GM19193 (cell line): Measurements from ENCODE around the gene CKAP2L.

Source experiments
- POLR2A ChIP-seq: IDR thresholded peaks from 4 replicates; pipeline ENCODE4 v1.6.1; 2011; ENCODE audit not compliant: insufficient read depth, insufficient read length; ENCODE audit errors: extremely low read depth

Gene CKAP2L

DNA sequence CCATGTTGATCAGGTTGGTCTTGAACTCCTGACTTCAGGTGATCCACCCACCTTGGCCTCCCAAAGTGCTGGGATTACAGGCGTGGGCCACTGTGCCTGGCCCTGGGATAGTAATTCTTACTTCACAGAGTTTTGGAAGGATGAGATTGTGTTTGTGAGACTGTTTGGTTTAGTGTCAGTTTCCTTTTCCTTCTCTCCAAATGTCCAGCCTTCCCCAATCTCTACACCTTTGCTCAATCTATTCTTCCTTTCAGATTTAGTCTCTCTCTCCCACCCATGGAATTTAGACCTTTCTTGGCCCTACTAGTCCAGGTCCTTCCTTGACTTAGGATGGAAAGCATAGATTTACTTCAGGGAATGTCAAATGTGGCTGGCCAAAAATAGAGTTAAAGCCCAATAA, 32.1 kb upstream of the CKAP2L start:
- TF ChIP-seq POLR2A, result no peak

GRCh38 chr2:112795774-112796173, 31.4 kb upstream of the CKAP2L start:
- TF ChIP-seq POLR2A, result no peak

DNA sequence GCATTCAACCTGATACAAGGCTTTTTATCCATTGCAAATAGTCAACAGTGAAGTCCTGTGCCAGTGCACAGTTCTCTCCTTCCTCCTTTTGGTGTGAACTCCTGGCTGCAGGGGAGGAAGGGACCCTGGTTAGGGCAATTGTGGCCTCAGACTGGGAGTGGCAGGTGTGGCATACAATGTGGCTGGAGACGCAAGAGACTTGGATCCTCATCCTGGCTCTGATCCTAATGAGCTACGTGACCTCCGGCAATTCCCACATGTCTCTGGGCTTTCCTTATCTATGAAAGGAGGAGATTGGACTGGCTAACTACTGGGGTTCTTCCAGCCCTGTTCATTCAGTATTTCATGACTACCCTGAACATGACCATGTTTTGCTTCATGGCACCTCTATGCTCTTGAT, 30.4 kb upstream of the CKAP2L start:
- no peak for TF ChIP-seq POLR2A

DNA sequence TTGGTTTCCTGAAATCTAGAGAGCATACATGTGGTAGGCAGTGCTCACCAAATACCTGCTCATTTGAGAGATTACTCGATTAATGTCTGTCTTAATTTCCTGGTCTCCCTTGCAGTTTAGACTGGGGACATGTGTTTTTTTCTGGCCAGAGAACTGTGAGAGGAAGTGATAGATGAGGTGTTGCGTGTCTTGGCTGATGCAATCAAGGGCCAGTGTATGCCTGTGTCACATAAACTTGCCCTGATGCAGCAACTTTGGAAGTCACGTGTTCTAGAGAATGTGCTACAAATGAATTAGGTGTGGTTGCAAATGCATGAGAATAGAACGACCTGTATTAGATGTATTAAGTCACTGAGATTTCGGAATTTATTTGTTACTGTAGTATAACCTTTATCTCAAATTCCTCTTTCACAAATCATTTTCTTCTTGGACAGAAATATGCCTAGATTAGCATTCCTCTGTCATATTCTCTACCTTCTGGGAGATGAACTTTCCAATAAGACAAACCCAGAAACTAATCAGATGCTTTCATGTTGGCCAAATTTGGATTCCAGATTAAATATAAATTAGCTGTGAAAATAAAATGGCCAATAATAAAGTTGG, 29.8 kb upstream of the CKAP2L start:
- no peak for TF ChIP-seq POLR2A

DNA sequence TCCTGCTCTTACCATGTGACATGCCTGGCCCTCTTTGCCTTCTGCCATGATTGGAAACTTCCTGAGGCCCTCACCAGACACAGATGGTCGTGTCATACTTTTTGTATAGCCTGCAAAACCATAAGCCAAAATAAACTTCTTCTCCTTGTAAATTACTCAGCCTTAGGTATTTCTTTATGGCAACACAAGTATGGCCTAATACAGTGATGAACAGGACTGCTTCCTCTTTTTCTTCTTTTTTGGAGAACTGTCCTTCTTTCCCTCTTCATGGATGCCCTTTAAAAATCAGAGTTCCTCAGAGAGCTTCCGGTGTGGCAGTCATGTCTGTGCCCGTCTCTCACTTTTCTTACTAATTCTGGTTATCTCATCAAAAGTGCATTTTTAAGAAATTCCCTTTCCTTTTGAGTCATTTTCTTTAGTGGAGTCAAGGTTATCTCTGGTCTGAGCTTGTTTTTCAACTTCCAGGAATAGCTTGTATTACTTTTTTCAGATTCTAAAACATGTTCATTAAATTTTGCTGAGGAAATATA, 29.1 kb upstream of the CKAP2L start:
- no peak for TF ChIP-seq POLR2A

DNA sequence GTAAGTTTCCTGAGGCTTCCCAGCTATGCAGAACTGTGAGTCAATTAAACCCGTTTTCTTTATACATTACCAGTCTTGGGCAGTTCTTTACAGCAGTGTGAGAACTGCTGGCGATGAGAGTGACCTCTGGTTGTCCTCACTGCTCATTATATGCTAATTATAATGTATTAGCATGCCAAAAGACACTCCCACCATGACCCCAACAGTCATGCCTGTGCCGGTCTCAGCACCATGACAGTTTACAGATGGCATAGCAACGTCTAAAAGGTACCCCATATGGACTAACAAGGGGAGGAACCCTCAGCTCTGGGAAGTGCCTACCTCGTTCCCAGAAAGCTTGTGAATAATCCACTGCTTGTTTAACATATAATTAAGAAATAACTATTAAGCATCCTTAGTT, 28.0 kb upstream of the CKAP2L start:
- no peak for TF ChIP-seq POLR2A

DNA sequence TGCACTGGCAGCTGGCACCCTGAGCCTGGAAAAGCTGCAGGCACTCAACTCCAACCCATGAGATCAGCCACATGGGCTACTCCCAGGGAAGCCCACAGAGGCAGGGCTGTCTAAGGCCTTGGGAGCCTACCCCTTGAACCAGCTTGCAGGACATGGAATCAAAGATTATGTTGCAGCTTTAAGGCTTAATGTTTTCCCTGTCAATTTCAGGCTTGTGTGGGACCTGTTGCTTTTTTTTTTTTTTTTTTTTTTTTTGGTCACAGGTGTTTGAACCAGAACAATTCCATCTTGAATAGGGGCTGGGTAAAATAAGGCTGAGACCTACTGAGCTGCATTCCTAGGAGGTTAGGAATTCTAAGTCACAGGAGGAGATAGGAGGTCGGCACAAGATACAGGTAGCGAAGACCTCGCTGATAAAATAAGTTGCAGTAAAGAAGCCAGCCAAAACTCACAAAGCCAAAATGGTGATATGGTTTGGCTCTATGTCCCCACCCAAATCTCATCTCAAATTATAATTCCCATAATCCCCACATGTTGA, 27.4 kb upstream of the CKAP2L start:
- TF ChIP-seq POLR2A, result no peak

GRCh38 chr2:112791019-112791418, 26.6 kb upstream of the CKAP2L start:
- TF ChIP-seq POLR2A, result no peak

GRCh38 chr2:112790305-112790704, 25.9 kb upstream of the CKAP2L start:
- no peak for TF ChIP-seq POLR2A

DNA sequence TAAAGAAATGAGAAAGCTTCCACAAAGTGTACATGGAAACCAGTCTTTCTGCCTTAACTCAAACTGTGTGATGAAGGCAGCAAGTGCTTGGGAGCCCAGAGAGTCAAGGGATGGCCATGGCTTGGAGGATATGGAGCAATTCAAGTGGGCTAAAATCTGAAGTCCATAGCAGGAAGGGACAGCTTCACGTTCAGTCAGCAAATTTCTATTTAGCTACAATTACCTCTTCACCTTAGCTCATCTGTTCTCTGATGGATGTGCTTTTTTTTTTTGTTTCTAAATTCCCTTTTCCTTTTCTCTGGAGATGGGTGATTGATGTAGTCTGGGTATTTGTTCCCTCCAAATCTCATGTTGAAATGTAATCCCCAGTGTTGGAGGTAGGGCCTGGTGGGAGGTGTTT, 24.8 kb upstream of the CKAP2L start:
- no peak for TF ChIP-seq POLR2A

GRCh38 chr2:112788653-112789052, 24.2 kb upstream of the CKAP2L start:
- TF ChIP-seq POLR2A, result no peak

DNA sequence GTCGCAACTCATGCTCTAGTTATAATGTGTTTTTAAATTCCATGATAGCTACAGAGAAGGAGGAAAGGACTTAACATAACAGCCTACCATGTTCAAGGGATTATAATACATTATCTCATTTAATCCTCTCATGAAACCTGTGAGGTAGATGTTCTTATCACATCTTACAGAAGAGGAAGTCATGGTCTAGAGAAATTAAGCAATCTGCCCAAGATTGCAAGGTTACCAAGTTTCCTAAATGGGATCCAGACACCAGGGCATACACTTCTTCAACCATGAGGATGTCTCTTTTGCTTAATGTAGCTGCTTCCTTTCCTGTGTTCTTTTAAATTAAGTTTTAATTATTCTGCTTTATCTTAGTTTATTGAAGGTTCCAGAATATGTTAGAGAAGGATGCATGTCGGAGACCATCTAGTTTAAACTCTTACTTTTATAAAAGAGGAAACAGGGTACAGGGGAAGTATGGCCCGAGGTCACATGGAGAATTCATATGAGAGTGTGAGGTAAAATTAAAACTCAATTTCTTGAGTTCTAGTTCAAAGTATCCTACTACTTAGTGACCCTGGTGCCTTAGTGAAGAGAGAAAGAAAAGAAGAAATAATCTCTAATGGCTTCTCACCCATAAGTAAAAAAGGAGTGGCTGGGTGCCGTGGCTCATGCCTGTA, 23.5 kb upstream of the CKAP2L start:
- TF ChIP-seq POLR2A, result no peak

- no peak for TF ChIP-seq POLR2A
These were observed 22.9 kb upstream of the CKAP2L start for GRCh38 chr2:112787294-112787693.

DNA sequence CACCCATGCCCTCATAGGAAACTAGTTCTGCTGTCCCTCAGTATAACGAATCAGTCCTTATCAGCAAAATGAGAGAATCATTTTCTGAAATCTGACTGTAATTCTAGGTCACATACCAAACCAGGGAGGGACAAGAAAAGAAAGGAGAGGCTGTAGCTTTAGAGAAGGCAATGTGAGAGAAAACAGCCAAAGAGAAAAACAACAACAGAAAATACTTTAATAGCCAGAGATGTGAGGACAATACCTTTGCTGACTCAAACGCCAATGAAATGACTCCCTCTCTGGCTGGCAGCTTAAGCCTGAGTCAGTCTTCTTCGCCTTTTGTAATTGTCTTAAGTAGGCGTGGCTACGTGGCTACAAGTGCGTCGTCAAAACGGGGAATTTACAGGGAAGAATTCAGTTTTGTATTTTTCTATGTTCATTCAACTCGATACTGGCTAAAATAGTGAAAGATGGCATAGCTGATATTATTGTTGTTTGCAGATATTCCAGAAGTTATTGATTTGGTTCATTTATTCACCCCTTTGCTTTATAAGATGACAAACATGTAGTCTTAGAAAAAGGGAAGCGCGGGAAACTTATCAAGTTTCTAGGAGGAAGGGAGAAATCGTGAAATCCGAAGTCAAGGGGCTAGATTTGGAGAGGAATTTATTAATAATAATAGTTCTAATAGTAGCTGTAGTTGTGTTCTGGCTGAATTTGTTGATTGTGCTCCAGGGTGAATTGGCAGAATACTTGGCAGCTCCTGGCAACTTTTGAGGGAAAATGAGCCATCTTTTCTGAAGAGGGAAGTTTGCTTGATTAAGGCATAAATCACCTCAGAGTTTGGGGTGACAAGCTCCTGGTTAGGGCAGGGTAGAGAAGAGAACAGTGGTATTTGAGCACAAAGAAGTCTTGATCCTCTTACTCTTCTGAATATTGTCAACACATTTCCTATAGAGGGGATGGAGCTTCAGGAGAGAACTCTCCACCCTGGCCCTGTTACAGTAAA, 20.1 kb upstream of the CKAP2L start, which contains the start of gene IL1A:
Gene IL1A, minus strand, starts transcription at position 295 of the 991 bp plus-strand sequence. CDS start 723 bp downstream, outside the sequence.
- peak; percentile 65 for TF ChIP-seq POLR2A

- TF ChIP-seq POLR2A, result no peak
These were observed 18.8 kb upstream of the CKAP2L start for GRCh38 chr2:112783187-112783714.
